Activated naive CD4-positive, alpha-beta T cell treated with anti-CD3 and anti-CD28 coated beads, Interleukin-2, amount 50 U/mL, for 72 hours (primary cell): Measurements from ENCODE around the gene ITM2B. TPM values are rescaled to one million over a fixed set of nuclear protein-coding genes. Genes with fewer than 3 reads are reported as not detected.

Experiments
- ATAC-seq, 2 donors: fragments of 150-1000 bp; cut with Tn5 transposase; 2 replicates each; pipeline ENCODE4 v1.10.0; 2021; ENCODE audit warnings: mild to moderate bottlenecking in 2 of 2, moderate library complexity in 2 of 2
- DNase-seq, 2 donors: peaks; one replicate each; pipeline ENCODE4 v3.0.0; 2021 to 2022; ENCODE audit warnings: low spot score in 2 of 2
- H3K27ac Mint-ChIP-seq, 2 donors: one replicate each; pipeline ENCODE4 v1.8.0; 2022; ENCODE audit warnings: mild to moderate bottlenecking in 2 of 2, mixed read lengths in 2 of 2
- H3K36me3 Mint-ChIP-seq, 2 donors: one replicate each; pipeline ENCODE4 v1.8.0; 2022; ENCODE audit warnings: mixed read lengths in 2 of 2
- H3K9me3 Mint-ChIP-seq, 2 donors: one replicate each; pipeline ENCODE4 v1.8.0; 2022; ENCODE audit warnings: mixed read lengths in 2 of 2
- total RNA-seq, 2 donors: library from RNA; stranded (reverse); gene quantifications; one replicate each; pipeline ENCODE4 v1.2.3, GENCODE V29; 2022

The ITM2B gene
- total RNA-seq, 2 donors from 2014 or later, result 72.8 to 146 TPM

DNA sequence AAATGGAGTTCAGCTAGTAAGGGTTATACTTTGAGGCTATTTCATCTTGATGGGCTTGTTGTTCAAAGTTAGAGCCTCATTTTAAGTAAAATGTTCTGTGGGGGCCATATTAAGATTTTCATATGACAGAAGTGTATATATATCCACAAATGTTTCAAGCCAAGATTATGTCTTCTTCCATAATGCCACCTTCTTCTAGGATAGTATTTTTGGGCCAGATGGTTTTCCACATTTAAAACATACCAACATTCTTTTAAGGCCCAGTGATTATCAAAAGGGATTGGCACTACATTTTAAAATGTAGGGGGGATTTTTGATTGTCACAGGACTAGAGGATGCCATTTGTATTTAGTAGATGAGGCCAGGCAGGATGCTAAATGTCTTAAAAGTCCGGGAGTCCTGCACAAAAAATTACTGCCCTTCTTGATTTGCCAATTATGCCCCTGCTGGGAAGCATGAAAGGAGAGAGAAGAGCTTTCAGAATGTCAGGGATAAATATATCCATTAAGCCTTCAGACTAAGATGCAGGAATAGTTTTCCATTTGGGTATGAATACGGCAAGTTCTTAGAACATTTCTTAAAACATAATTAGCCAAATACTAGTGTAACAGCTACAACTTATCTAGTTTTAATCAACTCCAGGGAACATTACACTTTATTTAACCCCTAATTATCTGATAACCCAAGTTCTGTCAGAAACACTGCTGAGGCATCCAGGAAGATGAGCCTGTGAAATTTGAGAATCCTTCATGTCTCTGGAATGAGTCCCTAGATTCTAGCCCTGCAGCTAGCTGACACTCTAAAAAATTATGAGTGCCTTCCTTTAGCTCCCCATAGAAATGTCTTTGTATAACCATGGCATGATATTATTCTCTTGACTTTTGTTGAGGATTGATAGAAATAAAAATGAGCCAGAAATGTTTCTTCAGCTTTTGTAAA, 34.0 kb downstream of the ITM2B start:
- H3K9me3 Mint-ChIP-seq, result peaks cover 0 to 7% of the 10 kb centered on the region in 2 donors
- peaks cover 12 to 35% of the 10 kb centered on the region in 2 donors for H3K36me3 Mint-ChIP-seq
- DNase-seq, result no peak
- no peak for ATAC-seq
- no peak overlapping the region for H3K27ac Mint-ChIP-seq

DNA sequence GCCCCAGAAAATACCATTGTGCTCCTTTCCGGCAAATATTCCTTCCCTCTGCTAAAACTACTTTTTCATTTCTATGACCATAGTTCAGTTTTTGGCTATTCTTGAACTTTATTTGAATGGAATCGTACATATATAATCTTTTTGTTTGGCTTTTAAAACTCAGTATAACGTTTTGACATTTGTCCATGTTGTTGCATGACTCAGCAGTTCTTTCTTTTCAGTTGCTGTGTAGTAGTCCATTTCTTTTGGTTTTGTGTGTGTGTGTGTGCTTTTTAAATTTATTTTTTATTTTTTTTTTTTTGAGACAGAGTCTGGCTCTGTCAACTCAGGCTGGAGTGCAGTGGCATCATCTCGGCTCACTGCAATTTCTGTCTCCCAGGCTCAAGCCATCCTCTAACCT, 35.0 kb downstream of the ITM2B start:
- DNase-seq (no peak), ATAC-seq (no peak)
- Mint-ChIP-seq H3K9me3 (peaks cover 0 to 7% of the 10 kb centered on the region in 2 donors), H3K36me3 (peaks cover 6 to 25% of the 10 kb centered on the region in 2 donors), H3K27ac (no peak overlapping the region)

DNA sequence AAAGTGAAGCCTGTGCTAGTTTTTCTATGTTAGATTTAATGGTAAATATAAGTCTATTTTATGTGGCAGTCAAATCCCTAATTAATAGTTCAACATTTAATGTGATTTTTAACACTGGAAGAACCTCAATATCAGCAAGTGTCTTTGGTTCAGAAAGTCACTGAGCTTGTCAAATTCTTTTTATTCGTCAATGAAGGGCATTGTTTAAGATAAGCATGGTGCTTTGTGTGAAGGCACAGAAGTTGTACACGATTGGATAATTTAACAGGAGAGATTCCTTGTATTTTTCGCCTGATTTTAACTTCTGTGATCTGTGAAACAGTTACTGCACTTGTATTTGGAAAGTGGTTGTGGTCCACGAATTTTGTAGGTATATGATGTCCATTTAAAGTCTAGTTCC, 40.3 kb downstream of the ITM2B start:
- no peak for ATAC-seq

DNA sequence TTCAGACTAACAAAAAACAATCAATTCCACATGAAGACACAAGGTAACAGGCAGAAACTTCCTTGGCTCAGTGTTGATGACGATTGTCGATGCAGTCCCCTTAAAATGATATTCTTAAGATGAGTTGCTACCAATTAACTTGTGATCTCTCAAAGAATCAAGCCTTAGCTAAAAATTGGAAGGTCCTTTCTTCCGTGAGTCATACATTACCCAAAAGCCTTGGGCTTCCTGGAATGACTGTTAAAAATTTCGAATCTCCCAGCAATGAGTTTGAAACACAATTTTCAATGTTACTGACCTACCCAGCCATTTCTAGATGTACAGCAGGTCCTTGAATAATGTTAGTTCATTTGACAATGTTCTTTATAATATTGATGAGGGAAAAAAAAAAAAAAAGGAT, 42.5 kb downstream of the ITM2B start:
- ATAC-seq (peak; percentile 53 to 60), DNase-seq (no peak)
- peaks cover 0 to 3% of the 10 kb centered on the region in 2 donors for H3K9me3 Mint-ChIP-seq

More for the DNA sequence above, 40.3 kb downstream of the ITM2B start:
- Mint-ChIP-seq H3K9me3 (peaks cover 0 to 10% of the 10 kb centered on the region in 2 donors), H3K27ac (no peak overlapping the region), H3K36me3 (peaks cover 0 to 13% of the 10 kb centered on the region in 2 donors)
- no peak for DNase-seq

DNA sequence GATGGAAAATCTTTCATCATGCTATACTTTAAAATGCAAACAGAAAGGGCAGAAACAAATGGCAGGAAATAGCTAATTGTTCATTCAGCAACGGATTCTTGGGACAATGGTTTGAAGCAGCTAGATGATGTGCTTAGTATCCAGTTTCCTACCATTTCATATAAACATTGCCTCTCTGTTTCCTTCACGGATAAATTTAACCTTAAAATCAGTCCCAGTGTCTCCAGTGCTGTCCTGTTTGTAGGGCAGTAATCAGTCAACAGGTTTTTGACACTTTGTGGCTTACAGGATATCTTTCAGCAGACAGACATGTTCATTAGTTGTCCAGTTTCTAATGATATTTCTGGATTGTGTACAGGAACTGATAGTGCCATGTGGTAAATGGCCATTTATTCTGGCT, 45.8 kb downstream of the ITM2B start:
- DNase-seq, result no peak
- H3K36me3 Mint-ChIP-seq, result no peaks in the 10 kb centered on the region
- ATAC-seq, result no peak
- peaks cover 0 to 3% of the 10 kb centered on the region in 2 donors for H3K9me3 Mint-ChIP-seq
- H3K27ac Mint-ChIP-seq, result no peak overlapping the region

More for the DNA sequence above, 42.5 kb downstream of the ITM2B start:
- no peaks in the 10 kb centered on the region for H3K36me3 Mint-ChIP-seq
- H3K27ac Mint-ChIP-seq, result no peak overlapping the region

DNA sequence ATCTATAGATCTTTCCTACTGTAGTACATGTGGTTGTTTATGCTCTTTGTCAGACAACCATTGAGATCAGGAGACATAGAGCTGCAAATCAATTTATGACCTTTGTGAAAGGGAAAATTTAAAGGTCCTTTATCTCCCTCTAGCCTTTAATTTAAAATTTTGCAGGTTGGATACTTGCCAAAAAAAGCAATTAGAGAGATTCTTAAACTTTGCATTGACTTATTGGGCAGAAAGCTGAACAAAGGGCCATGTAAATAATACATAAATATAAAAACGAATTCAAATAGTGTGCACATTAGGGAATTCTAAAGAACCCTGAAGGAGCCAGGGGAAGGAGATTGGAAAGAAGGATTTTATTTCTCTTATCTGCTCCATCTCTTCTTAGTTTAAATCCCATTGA, 48.5 kb downstream of the ITM2B start:
- Mint-ChIP-seq H3K36me3 (peaks cover 0 to 5% of the 10 kb centered on the region in 2 donors), H3K9me3 (peaks cover 0 to 5% of the 10 kb centered on the region in 2 donors), H3K27ac (no peak overlapping the region)
- ATAC-seq (no peak), DNase-seq (no peak)

DNA sequence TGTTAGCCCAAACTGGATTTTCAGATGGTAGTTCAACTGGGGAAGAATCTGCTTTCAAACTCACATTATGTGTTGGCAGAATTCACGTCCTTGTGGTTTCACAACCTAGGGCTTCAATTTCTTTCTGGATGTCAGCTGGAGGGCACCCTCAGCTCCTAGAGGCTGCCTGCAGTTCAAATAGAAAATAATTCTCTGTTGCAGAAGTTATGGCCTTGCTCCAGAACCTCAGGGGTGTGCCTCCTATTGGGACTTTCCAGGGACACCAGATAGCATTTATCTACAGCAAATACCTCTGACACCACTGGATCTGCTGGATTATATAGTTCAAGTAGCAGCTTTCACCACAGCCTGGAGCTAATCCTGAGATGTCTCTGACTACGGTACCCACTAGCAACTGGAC, 58.7 kb downstream of the ITM2B start:
- DNase-seq (no peak), ATAC-seq (no peak)
- H3K27ac Mint-ChIP-seq, result no peak overlapping the region
- no peaks in the 10 kb centered on the region for H3K9me3 Mint-ChIP-seq
- H3K36me3 Mint-ChIP-seq, result no peaks in the 10 kb centered on the region

DNA sequence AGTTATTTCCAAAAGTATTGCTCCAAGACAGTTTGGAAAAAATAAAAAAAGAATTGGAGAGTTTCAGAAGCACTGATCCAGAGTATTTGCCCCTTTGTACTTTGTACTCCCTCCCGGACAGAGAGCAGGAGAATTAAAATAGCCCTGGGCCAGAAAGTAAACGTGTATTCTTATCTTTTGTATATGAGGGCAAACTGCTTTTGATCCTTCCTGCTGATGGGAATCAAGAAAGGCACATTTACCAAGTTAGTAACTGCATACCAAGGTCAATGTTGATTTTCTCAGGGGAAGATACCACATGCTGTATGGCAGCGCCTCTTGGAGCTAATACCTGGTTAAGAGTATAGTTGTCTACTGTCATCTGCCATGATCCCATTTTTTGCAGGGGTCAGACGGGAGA, 59.6 kb downstream of the ITM2B start:
- H3K36me3 Mint-ChIP-seq, result no peaks in the 10 kb centered on the region
- H3K9me3 Mint-ChIP-seq, result no peaks in the 10 kb centered on the region
- no peak overlapping the region for H3K27ac Mint-ChIP-seq
- ATAC-seq, result no peak
- DNase-seq, result no peak

DNA sequence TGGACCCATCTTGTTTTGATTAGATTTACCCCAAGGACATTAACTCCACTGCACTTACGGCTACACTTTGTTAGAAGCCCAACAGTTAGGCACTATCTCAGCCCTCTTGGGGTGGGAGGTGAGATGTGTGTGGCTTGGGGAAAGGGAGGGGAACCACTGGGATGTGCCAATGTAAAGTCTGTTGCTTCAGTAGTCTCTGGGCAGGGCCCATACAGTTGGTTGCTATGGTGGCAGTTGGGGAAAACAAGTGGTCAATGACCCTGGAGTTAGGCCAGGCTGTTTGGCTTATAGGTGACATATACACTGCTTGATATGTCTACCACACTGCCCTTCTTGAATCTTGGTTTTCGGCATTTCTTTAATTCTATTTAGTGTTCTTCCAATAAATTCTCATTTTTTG, 61.6 kb downstream of the ITM2B start:
- DNase-seq (no peak), ATAC-seq (no peak)
- no peaks in the 10 kb centered on the region for H3K9me3 Mint-ChIP-seq
- H3K27ac Mint-ChIP-seq, result no peak overlapping the region
- no peaks in the 10 kb centered on the region for H3K36me3 Mint-ChIP-seq

DNA sequence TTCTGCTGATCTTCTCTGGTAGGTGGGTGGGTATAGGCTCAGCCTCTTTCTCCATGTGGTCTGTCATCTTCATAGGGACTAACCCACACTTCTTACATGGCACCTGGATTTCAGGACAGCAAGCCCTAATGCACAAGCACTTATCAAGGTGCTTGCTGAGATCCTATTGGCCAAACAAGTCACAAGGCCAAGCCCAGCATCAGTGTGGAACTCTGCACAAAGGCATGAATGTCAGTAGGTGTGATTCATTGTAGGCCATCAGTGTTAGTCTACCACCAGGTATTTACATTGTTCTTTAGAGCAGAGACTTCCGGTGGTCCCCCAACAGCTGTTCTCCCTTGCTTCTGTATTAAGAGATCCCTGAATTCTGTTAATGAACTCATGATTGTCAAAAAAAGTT, 62.3 kb downstream of the ITM2B start:
- no peak for DNase-seq

DNA sequence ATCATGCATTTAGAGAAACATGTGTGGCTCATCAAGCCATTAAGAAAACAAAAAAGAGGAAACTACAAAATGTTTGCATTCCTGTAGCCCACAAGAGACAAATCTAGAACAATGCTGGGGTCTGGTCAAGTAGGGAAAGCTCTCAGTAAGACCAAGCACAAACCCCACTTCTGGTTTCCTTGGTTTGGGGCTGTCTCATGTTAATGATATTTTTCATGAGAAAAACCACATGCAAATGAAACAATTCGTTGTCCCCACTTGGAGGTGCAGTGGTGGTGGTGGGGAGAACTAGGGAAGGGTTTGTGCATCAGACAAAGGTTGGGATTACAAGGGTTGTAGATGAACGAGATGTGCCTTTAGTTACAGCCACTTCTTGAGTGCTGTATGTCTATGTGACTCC, 63.5 kb downstream of the ITM2B start:
- H3K27ac Mint-ChIP-seq, result no peak overlapping the region
- ATAC-seq (no peak), DNase-seq (no peak)

More for the DNA sequence above, 62.3 kb downstream of the ITM2B start:
- Mint-ChIP-seq H3K36me3 (no peaks in the 10 kb centered on the region), H3K9me3 (no peaks in the 10 kb centered on the region), H3K27ac (peak overlapping the region in 1 of 2 donors; percentile 6)
- no peak for ATAC-seq

DNA sequence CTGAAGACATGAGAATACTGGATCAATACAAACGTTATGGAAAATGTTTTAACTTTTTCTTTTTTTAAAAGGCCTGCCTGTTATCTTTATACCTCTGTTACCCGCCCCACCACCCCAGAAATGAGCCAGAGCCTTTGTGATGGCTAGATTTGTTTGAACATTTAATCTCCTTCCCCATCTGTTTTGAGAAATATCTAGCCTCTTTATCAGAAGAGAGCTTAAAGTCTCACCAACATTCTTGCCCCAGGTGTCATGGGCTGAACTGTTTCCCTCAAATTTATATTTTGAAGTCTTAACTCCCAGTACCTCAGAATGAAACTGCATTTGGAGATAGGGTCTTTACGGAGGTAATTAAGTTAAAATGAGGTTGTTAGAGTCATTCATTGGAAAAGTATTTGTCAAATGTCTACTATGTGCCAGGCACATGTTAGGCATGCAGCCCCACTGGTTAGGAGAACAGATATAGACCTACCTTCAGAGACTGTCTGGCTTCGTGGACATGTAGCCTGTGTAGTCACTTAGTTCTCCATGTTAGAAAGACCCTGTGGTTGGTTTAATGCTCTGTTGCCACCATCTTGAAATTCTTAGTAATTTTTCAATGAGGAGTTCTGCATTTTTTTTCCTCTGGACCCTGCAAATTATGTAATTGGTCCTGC, 64.3 kb downstream of the ITM2B start:
- Mint-ChIP-seq H3K9me3 (no peaks in the 10 kb centered on the region), H3K27ac (no peak overlapping the region), H3K36me3 (no peaks in the 10 kb centered on the region)
- no peak for DNase-seq
- ATAC-seq, result no peak

More for the DNA sequence above, 63.5 kb downstream of the ITM2B start:
- Mint-ChIP-seq H3K36me3 (no peaks in the 10 kb centered on the region), H3K9me3 (no peaks in the 10 kb centered on the region)

DNA sequence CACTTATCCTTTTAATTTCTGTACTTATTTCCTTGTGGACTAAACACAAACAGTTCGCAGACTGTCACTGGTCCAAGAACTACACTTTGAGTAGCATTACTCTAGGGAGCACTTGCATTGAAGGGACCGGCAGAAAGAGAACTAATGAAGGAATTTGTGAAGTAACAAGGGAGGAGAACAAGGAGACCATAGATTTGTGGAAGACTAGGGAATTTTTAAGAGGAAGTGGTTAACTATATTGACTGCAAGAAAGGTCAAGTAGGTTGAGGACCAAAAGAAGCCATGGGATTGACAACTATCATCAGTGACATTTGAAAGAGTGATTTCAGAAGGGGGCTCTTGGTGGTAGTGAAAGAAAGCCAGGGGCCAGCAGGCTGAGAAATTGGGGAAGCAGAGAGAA, 66.6 kb downstream of the ITM2B start:
- Mint-ChIP-seq H3K9me3 (no peaks in the 10 kb centered on the region), H3K27ac (no peak overlapping the region), H3K36me3 (peaks cover 12% of the 10 kb centered on the region in 2 donors)
- ATAC-seq, result no peak
- DNase-seq, result no peak

DNA sequence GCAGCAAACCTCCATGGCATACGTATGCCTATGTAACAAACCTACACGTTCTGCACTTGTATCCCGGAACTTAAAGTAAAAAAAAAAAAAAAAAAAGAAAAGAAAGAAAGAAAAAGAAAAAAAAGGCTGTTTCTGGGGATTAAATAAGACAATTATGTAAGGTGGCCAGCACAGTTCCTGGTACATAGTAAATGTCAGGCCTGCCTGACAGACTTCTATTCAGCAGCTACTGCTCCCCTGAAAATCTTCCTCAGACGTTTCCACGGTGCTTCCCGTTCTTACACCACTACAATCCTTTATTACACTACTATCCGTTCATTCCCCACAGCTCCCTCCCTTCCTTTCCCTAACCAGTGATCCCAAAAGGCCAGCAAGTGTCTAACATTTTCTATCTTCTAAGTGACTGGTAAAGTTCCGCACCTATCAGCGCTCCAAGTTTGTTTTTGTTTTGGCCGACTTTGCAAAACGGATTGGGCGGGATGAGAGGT, 69.9 kb downstream of the ITM2B start:
- ATAC-seq (no peak), DNase-seq (no peak)
- H3K36me3 Mint-ChIP-seq, result peaks cover 16 to 19% of the 10 kb centered on the region in 2 donors
- H3K27ac Mint-ChIP-seq, result peak overlapping the region; percentile 94 to 98
- H3K9me3 Mint-ChIP-seq, result no peaks in the 10 kb centered on the region

DNA sequence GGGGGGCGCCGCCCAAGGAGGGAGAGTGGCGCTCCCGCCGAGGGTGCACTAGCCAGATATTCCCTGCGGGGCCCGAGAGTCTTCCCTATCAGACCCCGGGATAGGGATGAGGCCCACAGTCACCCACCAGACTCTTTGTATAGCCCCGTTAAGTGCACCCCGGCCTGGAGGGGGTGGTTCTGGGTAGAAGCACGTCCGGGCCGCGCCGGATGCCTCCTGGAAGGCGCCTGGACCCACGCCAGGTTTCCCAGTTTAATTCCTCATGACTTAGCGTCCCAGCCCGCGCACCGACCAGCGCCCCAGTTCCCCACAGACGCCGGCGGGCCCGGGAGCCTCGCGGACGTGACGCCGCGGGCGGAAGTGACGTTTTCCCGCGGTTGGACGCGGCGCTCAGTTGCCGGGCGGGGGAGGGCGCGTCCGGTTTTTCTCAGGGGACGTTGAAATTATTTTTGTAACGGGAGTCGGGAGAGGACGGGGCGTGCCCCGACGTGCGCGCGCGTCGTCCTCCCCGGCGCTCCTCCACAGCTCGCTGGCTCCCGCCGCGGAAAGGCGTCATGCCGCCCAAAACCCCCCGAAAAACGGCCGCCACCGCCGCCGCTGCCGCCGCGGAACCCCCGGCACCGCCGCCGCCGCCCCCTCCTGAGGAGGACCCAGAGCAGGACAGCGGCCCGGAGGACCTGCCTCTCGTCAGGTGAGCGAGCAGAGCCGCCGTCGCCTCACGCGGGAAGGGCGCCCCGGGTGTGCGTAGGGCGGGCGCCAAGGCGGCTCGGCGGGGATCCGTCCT, 70.5 kb downstream of the ITM2B start, which contains the start of gene RB1:
TSS of gene RB1 (plus strand) at position 393 of the 784 bp plus-strand sequence. CDS start at position 555, 162 bp downstream.
- H3K9me3 Mint-ChIP-seq, result no peaks in the 10 kb centered on the region
- ATAC-seq (peak; percentile 89), DNase-seq (peak; percentile 89 to 91)
- H3K36me3 Mint-ChIP-seq, result peaks cover 16 to 21% of the 10 kb centered on the region in 2 donors
- peak within 1 kb of the TSS; percentile 98 to 99 for H3K27ac Mint-ChIP-seq

DNA sequence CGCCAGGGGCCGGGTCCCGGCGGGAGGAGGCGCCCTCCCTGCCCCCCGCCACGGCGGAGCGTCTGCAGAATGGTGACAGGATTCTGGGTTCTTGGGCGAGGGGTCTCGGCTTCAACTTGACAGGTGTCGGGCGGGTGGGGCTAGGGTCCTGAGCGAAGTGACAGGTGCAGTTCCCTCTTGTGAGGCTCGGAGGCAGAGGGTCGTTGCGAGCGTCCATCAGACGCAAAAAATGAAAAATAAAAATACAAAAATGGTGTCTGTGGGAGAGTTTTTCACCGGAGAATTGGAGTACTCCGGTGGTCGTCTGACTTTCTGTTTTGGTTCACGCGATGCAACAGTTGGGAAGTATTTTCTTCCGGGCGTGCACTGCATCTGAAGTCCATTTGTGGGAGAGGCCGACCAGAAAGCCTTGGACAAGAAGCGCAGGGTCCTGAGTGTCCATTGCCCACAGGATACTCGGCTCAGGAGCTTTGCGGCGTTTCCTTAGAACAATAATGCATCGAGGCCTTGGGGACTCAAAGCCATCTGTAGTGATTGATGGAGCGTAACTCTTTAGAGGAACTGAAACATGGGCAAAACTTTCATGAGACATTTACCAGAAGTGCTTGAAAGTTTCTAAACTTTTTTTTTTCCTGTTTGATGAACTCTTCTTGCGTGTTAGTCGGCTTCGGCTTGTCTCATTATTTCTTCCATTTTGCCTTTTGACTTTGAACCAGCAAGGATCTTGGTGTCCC, 71.3 kb downstream of the ITM2B start:
- ATAC-seq (peak; percentile 37 to 49), DNase-seq (peak; percentile 25 to 57)
- Mint-ChIP-seq H3K36me3 (peaks cover 16 to 21% of the 10 kb centered on the region in 2 donors), H3K27ac (peak overlapping the region; percentile 98 to 99), H3K9me3 (no peaks in the 10 kb centered on the region)
